Natural killer cell (primary cell): ENCODE measurements around the gene MCTP1. TPM values are rescaled to one million over a fixed set of nuclear protein-coding genes. Genes with fewer than 3 reads are reported as not detected.

Experiments
- ATAC-seq, 3 donors: fragments of 150-1000 bp in 2 of 3; fragments of 200-7000 bp in 1 of 3; cut with Tn5 transposase; 1 replicate in 1 of 3; 2 replicates in 2 of 3; pipeline ENCODE4 v1.10.0; 2021; ENCODE audit warnings: mild to moderate bottlenecking in 2 of 3, moderate library complexity in 2 of 3
- DNase-seq, 2 donors: peaks; one replicate each; pipeline versions ENCODE4 v3.0.0 to v3.0.0-alpha.2; 2013 to 2021; ENCODE audit warnings: mixed read lengths in 1 of 2
- H3K27ac ChIP-seq: one replicate; pipeline ENCODE4 v1.5.1; 2013; ENCODE audit warnings: mild to moderate bottlenecking, low read length
- H3K27me3 ChIP-seq: one replicate; pipeline ENCODE4 v1.6.1; 2013; ENCODE audit warnings: low read length; ENCODE audit not compliant: control insufficient read depth, insufficient read depth
- H3K36me3 ChIP-seq: one replicate; pipeline ENCODE4 v1.6.1; 2013; ENCODE audit warnings: low read length; ENCODE audit not compliant: control insufficient read depth, insufficient read depth
- H3K4me1 ChIP-seq: one replicate; pipeline ENCODE4 v1.6.1; 2013; ENCODE audit warnings: low read length; ENCODE audit not compliant: control insufficient read depth, insufficient read depth
- H3K4me3 ChIP-seq: one replicate; pipeline ENCODE4 v1.5.1; 2013; ENCODE audit warnings: low read length
- H3K9me3 ChIP-seq: one replicate; pipeline ENCODE4 v1.6.1; 2013; ENCODE audit warnings: low read length; ENCODE audit not compliant: control insufficient read depth, insufficient read depth
- H3K27ac Mint-ChIP-seq, 2 donors: one replicate each; pipeline ENCODE4 v1.8.0; 2022; ENCODE audit warnings: mild to moderate bottlenecking in 2 of 2, mixed read lengths in 2 of 2, moderate library complexity in 1 of 2
- H3K27me3 Mint-ChIP-seq, 2 donors: one replicate each; pipeline ENCODE4 v1.8.0; 2022; ENCODE audit warnings: low read depth in 2 of 2, mixed read lengths in 2 of 2
- H3K36me3 Mint-ChIP-seq: one replicate; pipeline ENCODE4 v1.8.0; 2022; ENCODE audit warnings: mixed read lengths
- H3K4me1 Mint-ChIP-seq, 2 donors: one replicate each; pipeline ENCODE4 v1.8.0; 2022; ENCODE audit warnings: mixed read lengths in 2 of 2
- H3K4me3 Mint-ChIP-seq: one replicate; pipeline ENCODE4 v1.8.0; 2022; ENCODE audit warnings: mild to moderate bottlenecking, moderate library complexity, mixed read lengths
- H3K9me3 Mint-ChIP-seq, 2 donors: one replicate each; pipeline ENCODE4 v1.8.0; 2022; ENCODE audit warnings: mixed read lengths in 2 of 2
- WGBS: methylation state at CpG from one replicate; pipeline ENCODE4 v1.1.7; 2013; ENCODE audit warnings: missing lambda C conversion rate; ENCODE audit not compliant: insufficient coverage; 5-methylcytosine and 5-hydroxymethylcytosine counted together
- intact Hi-C: fragments of 100-400 bp; cut with micrococcal nuclease; formaldehyde crosslinking; loops from one replicate; pipeline ENCODE4 v1.14.2; 2022
- total RNA-seq, 4 donors: library from RNA; stranded (reverse); fragments of 120-200 nt in 1 of 4; gene quantifications; one replicate each; pipeline versions ENCODE4 v1.2.3 to v1.2.4, GENCODE V29; 2013 to 2022
- TF ChIP-seq, protein P1 (sequence below): fragments of 200-600 bp; IDR thresholded peaks from one replicate; pipeline ENCODE4 v1.8.0; 2022; ENCODE audit warnings: antibody characterized with exemption

MCTP1 gene
- total RNA-seq, 3 donors from 2014 or later (not counting 1 experiment from before 2014, with no cell fraction given): 4.7 to 15.1 (median 9.8) TPM

GRCh38 chr5:95262933-95263660 lies 21.8 kb downstream of the MCTP1 start:
- intact Hi-C loops: loop anchor here (10.0 kb wide), 1 partner anchor 298 kb away; no protein-coding TSS in a partner anchor
- TF ChIP-seq, protein P1, sequence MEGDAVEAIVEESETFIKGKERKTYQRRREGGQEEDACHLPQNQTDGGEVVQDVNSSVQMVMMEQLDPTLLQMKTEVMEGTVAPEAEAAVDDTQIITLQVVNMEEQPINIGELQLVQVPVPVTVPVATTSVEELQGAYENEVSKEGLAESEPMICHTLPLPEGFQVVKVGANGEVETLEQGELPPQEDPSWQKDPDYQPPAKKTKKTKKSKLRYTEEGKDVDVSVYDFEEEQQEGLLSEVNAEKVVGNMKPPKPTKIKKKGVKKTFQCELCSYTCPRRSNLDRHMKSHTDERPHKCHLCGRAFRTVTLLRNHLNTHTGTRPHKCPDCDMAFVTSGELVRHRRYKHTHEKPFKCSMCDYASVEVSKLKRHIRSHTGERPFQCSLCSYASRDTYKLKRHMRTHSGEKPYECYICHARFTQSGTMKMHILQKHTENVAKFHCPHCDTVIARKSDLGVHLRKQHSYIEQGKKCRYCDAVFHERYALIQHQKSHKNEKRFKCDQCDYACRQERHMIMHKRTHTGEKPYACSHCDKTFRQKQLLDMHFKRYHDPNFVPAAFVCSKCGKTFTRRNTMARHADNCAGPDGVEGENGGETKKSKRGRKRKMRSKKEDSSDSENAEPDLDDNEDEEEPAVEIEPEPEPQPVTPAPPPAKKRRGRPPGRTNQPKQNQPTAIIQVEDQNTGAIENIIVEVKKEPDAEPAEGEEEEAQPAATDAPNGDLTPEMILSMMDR: no peak
- no peaks in the 10 kb centered on the region for H3K4me1 ChIP-seq
- 77% methylated on average over 3 of the region's 3 CpGs for WGBS
- no peaks in the 10 kb centered on the region for H3K9me3 ChIP-seq
- ATAC-seq (no peak), DNase-seq (no peak)
- Mint-ChIP-seq H3K36me3 (no peaks in the 10 kb centered on the region), H3K4me3 (no peak overlapping the region), H3K4me1 (no peaks in the 10 kb centered on the region), H3K27ac (no peak overlapping the region), H3K9me3 (no peaks in the 10 kb centered on the region), H3K27me3 (peaks cover 4 to 21% of the 10 kb centered on the region in 2 donors)
- no peak overlapping the region for H3K27ac ChIP-seq
- H3K27me3 ChIP-seq: no peaks in the 10 kb centered on the region
- no peak overlapping the region for H3K4me3 ChIP-seq
- H3K36me3 ChIP-seq: no peaks in the 10 kb centered on the region

GRCh38 chr5:95261437-95262175 lies 23.3 kb downstream of the MCTP1 start:
- Mint-ChIP-seq H3K4me3 (no peak overlapping the region), H3K36me3 (no peaks in the 10 kb centered on the region), H3K27ac (no peak overlapping the region), H3K4me1 (no peaks in the 10 kb centered on the region), H3K9me3 (no peaks in the 10 kb centered on the region), H3K27me3 (peaks cover 0 to 9% of the 10 kb centered on the region in 2 donors)
- DNase-seq: peak in 1 of 2 donors; percentile 13
- TF ChIP-seq, protein P1: no peak
- peak in 2 of 3 donors; percentile 28 to 39 for ATAC-seq
- Histone ChIP-seq H3K4me1 (no peaks in the 10 kb centered on the region), H3K4me3 (no peak overlapping the region), H3K9me3 (no peaks in the 10 kb centered on the region), H3K27me3 (no peaks in the 10 kb centered on the region), H3K27ac (no peak overlapping the region), H3K36me3 (no peaks in the 10 kb centered on the region)
- intact Hi-C loops: loop anchor here (10.0 kb wide), 1 partner anchor 297 kb away; no protein-coding TSS in a partner anchor
- 64% methylated on average over 4 of the region's 4 CpGs for WGBS

- intact Hi-C loops: no loop called here
- DNase-seq: no peak
- TF ChIP-seq, protein P1: no peak
- Histone ChIP-seq H3K9me3 (no peaks in the 10 kb centered on the region), H3K27ac (no peak overlapping the region), H3K4me1 (no peaks in the 10 kb centered on the region), H3K36me3 (no peaks in the 10 kb centered on the region), H3K4me3 (no peak overlapping the region), H3K27me3 (no peaks in the 10 kb centered on the region)
- H3K9me3 Mint-ChIP-seq: no peaks in the 10 kb centered on the region
- peaks cover 3 to 16% of the 10 kb centered on the region in 2 donors for H3K27me3 Mint-ChIP-seq
- H3K36me3 Mint-ChIP-seq: no peaks in the 10 kb centered on the region
- no peak overlapping the region for H3K4me3 Mint-ChIP-seq
- no peak for ATAC-seq
- no peaks in the 10 kb centered on the region for H3K4me1 Mint-ChIP-seq
- no peak overlapping the region for H3K27ac Mint-ChIP-seq
Observed at GRCh38 chr5:95256991-95257390, 27.9 kb downstream of the MCTP1 start.
